Urinary bladder (tissue), 4 donors: ENCODE data around the gene DOK7. TPM values are rescaled to one million over a fixed set of nuclear protein-coding genes. Genes with fewer than 3 reads are reported as not detected.

Experiments
- DNase-seq: peaks from one replicate; pipeline ENCODE4 v3.0.0-alpha.2; 2015; ENCODE audit errors: extremely low spot score
- H3K27ac ChIP-seq: one replicate; pipeline ENCODE4 v1.5.1; 2013; ENCODE audit warnings: low read depth, mild to moderate bottlenecking, moderate library complexity
- H3K36me3 ChIP-seq: one replicate; pipeline ENCODE4 v1.6.1; 2013; ENCODE audit warnings: mild to moderate bottlenecking, moderate library complexity; ENCODE audit not compliant: insufficient read depth
- H3K4me1 ChIP-seq: one replicate; pipeline ENCODE4 v1.6.1; 2013; ENCODE audit warnings: mild to moderate bottlenecking, moderate library complexity; ENCODE audit not compliant: insufficient read depth
- H3K4me3 ChIP-seq: one replicate; pipeline ENCODE4 v1.5.1; 2013; ENCODE audit warnings: low read depth, low read length
- WGBS: extraction: QIAGEN DNeasy Blood & Tissue Kit; methylation state at CpG from one replicate; pipeline ENCODE4 v1.1.7; 2013; 5-methylcytosine and 5-hydroxymethylcytosine counted together
- polyA plus RNA-seq: library from polyadenylated mRNA; stranded (reverse); fragments of 200-250 nt; gene quantifications from one replicate; pipeline ENCODE4 v1.2.3, GENCODE V29; 2013
- total RNA-seq: library from RNA; depleted of rRNA; stranded (reverse); fragments of >200 nt; gene quantifications from one replicate; pipeline ENCODE4 v1.2.3, GENCODE V29; 2014
- donor health status: healthy with polysubstance abuse.
- donor health status: healthy.

DOK7 gene
- total RNA-seq (2.2 TPM), polyA plus RNA-seq (0.96 TPM)

GRCh38 chr4:3462790-3463415 lies at the start of gene DOK7:
TSS of gene DOK7 (plus strand) at chr4:3463306. CDS start at chr4:3463376, 70 bp downstream.
- Histone ChIP-seq H3K27ac (no peak within 1 kb of the TSS), H3K36me3 (no peaks in the 10 kb centered on the region), H3K4me3 (peak within 1 kb of the TSS; percentile 37), H3K4me1 (no peaks in the 10 kb centered on the region)
- no peak for DNase-seq
- 6% methylated on average over 44 of the region's 44 CpGs for WGBS

- Histone ChIP-seq H3K36me3 (peaks cover 3% of the 10 kb centered on the region), H3K4me1 (no peaks in the 10 kb centered on the region), H3K4me3 (no peak overlapping the region), H3K27ac (no peak overlapping the region)
- 86% methylated on average over 32 of the region's 32 CpGs for WGBS
- DNase-seq, result no peak
These were observed 49.3 kb upstream of the DOK7 start for GRCh38 chr4:3413675-3414420.

GRCh38 chr4:3414421-3415279 lies 48.5 kb upstream of the DOK7 start:
- no peak for DNase-seq
- H3K27ac ChIP-seq, result no peak overlapping the region
- no peaks in the 10 kb centered on the region for H3K4me1 ChIP-seq

GRCh38 chr4:3415471-3416141 lies 47.5 kb upstream of the DOK7 start:
- H3K27ac ChIP-seq, result no peak overlapping the region
- DNase-seq, result no peak
- WGBS, result 81% methylated on average over 33 of the region's 33 CpGs
- H3K36me3 ChIP-seq, result peaks cover 3% of the 10 kb centered on the region
- no peaks in the 10 kb centered on the region for H3K4me1 ChIP-seq
- H3K4me3 ChIP-seq, result no peak overlapping the region

More at GRCh38 chr4:3414421-3415279, 48.5 kb upstream of the DOK7 start:
- H3K4me3 ChIP-seq, result no peak overlapping the region
- peaks cover 3% of the 10 kb centered on the region for H3K36me3 ChIP-seq
- 85% methylated on average over 37 of the region's 37 CpGs for WGBS

GRCh38 chr4:3416270-3416669 lies 46.8 kb upstream of the DOK7 start:
- H3K4me3 ChIP-seq, result no peak overlapping the region
- 91% methylated on average over 18 of the region's 18 CpGs for WGBS
- no peaks in the 10 kb centered on the region for H3K4me1 ChIP-seq
- H3K27ac ChIP-seq, result no peak overlapping the region
- DNase-seq, result no peak
- peaks cover 3% of the 10 kb centered on the region for H3K36me3 ChIP-seq

- Histone ChIP-seq H3K36me3 (peaks cover 3% of the 10 kb centered on the region), H3K27ac (no peak overlapping the region), H3K4me3 (no peak overlapping the region), H3K4me1 (no peaks in the 10 kb centered on the region)
- DNase-seq, result no peak
- WGBS, result 97% methylated on average over 17 of the region's 17 CpGs
These were observed 46.3 kb upstream of the DOK7 start for GRCh38 chr4:3416821-3417221.

GRCh38 chr4:3417448-3417847 lies 45.7 kb upstream of the DOK7 start:
- 94% methylated on average over 21 of the region's 21 CpGs for WGBS
- peaks cover 3% of the 10 kb centered on the region for H3K36me3 ChIP-seq

GRCh38 chr4:3418029-3418762 lies 44.9 kb upstream of the DOK7 start:
- no peak for DNase-seq
- H3K4me1 ChIP-seq, result no peaks in the 10 kb centered on the region
- peaks cover 3% of the 10 kb centered on the region for H3K36me3 ChIP-seq
- H3K4me3 ChIP-seq, result no peak overlapping the region
- WGBS, result 89% methylated on average over 22 of the region's 22 CpGs
- H3K27ac ChIP-seq, result no peak overlapping the region

More at GRCh38 chr4:3417448-3417847, 45.7 kb upstream of the DOK7 start:
- Histone ChIP-seq H3K4me3 (no peak overlapping the region), H3K27ac (no peak overlapping the region), H3K4me1 (no peaks in the 10 kb centered on the region)
- no peak for DNase-seq

GRCh38 chr4:3419836-3420605 lies 43.1 kb upstream of the DOK7 start:
- WGBS, result 82% methylated on average over 15 of the region's 15 CpGs
- Histone ChIP-seq H3K4me3 (no peak overlapping the region), H3K4me1 (no peaks in the 10 kb centered on the region), H3K27ac (no peak overlapping the region), H3K36me3 (peaks cover 3% of the 10 kb centered on the region)
- no peak for DNase-seq

GRCh38 chr4:3420606-3420955 lies 42.5 kb upstream of the DOK7 start:
- no peak overlapping the region for H3K4me3 ChIP-seq
- WGBS, result 90% methylated on average over 12 of the region's 12 CpGs
- peaks cover 3% of the 10 kb centered on the region for H3K36me3 ChIP-seq
- no peaks in the 10 kb centered on the region for H3K4me1 ChIP-seq
- no peak for DNase-seq
- H3K27ac ChIP-seq, result no peak overlapping the region

- Histone ChIP-seq H3K27ac (no peak overlapping the region), H3K4me3 (no peak overlapping the region), H3K4me1 (no peaks in the 10 kb centered on the region), H3K36me3 (peaks cover 3% of the 10 kb centered on the region)
- no peak for DNase-seq
- WGBS, result 93% methylated on average over 10 of the region's 10 CpGs
These were observed 42.1 kb upstream of the DOK7 start for GRCh38 chr4:3420956-3421355.

- WGBS, result 83% methylated on average over 12 of the region's 12 CpGs
- H3K4me1 ChIP-seq, result no peaks in the 10 kb centered on the region
- H3K27ac ChIP-seq, result no peak overlapping the region
- H3K4me3 ChIP-seq, result no peak overlapping the region
- DNase-seq, result no peak
- peaks cover 3% of the 10 kb centered on the region for H3K36me3 ChIP-seq
These were observed 41.6 kb upstream of the DOK7 start for GRCh38 chr4:3421470-3421869.
